GM12801 (cell line): ENCODE measurements around the gene HECW1.

Experiments
- TF ChIP-seq, protein P1 (sequence below): IDR thresholded peaks from one replicate; pipeline ENCODE4 v1.5.1; 2011; ENCODE audit warnings: control low read depth; ENCODE audit not compliant: insufficient read length; ENCODE audit errors: extremely low read depth

HECW1 gene

DNA sequence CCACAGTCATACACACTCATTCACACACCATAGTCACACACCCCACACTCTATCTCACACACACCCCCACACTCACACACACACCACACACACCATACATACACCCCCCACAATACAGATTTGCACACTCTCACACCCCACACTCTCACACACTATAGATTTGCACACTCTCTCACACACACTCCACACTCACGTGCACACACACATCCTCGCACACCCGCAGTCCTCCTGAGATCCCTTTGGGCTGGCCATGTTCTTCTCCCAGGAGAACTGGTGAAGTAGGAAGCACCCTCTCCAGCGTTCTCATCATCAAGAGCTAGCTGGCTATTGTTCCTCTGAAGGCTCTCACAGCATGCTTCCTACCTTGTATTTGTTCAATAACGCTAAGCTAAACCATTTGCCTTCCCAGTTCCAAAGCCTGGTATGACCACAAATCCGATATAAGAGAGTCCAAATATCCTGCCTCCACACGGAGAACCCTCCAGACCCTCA, 86.2 kb downstream of the HECW1 start:
- TF ChIP-seq, protein P1, sequence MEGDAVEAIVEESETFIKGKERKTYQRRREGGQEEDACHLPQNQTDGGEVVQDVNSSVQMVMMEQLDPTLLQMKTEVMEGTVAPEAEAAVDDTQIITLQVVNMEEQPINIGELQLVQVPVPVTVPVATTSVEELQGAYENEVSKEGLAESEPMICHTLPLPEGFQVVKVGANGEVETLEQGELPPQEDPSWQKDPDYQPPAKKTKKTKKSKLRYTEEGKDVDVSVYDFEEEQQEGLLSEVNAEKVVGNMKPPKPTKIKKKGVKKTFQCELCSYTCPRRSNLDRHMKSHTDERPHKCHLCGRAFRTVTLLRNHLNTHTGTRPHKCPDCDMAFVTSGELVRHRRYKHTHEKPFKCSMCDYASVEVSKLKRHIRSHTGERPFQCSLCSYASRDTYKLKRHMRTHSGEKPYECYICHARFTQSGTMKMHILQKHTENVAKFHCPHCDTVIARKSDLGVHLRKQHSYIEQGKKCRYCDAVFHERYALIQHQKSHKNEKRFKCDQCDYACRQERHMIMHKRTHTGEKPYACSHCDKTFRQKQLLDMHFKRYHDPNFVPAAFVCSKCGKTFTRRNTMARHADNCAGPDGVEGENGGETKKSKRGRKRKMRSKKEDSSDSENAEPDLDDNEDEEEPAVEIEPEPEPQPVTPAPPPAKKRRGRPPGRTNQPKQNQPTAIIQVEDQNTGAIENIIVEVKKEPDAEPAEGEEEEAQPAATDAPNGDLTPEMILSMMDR: no peak

DNA sequence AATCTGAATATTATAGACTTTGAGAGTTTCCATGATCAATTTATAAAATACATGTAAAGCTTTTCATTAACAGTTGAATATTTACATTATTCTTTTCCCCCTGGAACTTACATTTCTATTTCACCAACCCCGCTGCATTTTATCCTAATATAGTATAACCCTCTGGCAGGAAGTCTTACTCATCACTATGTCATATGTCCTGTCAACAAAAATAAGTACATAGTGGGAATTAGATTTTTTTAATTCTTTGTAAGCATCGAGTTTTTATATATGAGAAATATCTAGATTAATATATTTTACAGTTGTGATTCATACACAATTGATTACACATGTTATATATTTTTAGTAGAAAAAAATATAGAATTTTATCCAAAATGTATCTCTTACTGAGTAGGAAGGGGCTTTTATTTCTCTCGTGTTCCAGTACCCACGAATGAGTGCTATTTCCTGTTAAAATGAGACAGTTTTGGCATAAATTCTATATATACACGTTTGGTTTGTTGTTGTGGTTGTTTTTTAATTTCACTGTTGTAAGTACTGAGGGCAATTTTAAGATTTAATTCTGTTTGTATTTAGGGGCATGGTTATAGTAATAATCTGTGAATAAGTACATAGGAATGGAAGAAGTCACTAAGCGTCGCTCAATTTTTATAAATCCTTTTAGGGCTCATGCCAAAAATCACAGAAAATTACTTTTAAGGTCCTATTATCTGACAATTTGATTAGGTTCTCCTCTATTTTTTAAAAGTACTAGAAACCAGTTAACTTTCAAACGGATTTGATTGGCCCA, 87.1 kb downstream of the HECW1 start:
- TF ChIP-seq, protein P1: no peak

DNA sequence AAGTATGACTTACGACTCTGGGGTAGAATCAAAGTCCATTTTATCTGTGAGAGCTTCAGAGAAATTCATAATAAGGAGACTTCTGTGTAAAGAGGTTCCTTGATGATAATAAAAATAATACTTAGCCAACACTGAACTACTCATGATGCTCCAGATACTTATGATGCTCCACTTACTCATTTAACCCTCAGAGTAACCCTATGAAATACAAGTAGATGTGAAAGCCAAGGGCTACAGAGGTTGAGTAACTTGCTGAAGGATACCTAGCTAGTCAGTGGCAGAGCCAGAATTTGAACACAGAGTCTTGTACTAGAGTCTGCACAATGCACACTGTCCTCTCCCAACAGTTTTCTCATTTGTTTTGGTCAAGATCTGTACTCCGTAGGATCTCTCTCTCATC, 89.5 kb downstream of the HECW1 start:
- TF ChIP-seq, protein P1: no peak

DNA sequence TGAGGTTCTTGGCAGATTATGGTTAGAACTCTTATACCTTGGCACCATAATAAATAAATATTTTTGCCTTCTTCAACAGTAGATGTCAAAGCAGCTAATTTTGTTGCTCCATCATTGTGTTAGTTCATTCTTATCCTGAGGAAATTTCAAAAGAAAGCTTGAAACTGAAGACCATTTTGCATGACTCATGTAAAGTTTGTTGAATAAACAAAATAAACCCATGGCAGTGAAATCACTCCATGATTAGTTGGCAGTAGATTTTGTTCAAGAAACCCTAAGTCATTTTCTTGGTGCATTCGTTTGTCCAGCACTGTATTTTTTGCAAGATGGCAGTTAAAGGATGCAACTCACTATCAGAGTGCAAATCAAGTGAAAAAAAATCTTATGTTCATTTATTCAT, 91.6 kb downstream of the HECW1 start:
- TF ChIP-seq, protein P1: no peak

DNA sequence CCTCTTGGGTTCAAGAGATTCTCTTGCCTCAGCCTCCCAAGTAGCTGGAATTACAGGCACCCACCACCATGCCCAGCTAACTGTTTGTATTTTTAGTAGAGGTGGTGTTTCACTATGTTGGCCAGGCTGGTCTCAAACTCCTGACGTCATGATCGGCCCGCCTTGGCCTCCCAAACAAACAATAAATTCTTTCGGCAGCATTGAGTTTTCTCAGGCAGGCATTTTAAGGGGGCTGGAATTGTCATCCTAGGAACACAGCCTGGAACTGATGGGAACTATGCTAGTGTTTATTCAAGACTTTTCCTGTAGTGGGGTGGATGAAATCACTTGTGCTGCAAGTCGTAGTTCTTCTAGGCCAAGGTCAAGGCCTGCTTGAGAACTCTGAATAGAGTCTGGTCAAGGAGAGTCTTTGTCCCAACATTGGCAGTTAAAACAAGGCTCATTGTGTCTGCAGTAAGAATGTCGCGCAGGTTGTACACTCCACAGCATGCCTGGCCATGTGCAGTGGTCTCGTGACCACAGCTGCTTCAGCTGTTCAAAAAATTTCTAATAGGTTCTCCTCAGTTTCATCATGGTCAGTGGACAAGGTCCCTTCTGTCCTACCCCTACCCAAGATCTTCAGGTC, 92.8 kb downstream of the HECW1 start:
- TF ChIP-seq, protein P1: no peak

DNA sequence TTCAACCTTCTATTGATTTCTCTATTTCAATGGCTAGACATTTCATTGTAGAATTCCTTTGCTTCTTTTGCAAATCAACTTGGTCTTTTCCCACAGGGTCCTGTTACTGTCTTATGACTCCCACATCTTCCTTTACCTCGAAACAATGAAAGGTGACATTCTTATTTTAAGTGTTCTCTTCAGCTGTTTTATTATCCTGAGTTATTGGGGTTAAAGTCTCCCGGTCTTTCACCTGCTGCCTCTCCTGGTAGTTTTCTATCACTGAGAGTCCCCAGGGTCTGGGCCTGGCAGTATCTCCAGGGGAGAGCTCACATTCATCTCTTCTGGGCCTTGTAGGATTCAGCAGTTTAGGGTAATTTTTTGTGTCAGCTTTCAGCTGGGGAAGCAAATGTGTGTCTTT, 95.8 kb downstream of the HECW1 start:
- TF ChIP-seq, protein P1: no peak

DNA sequence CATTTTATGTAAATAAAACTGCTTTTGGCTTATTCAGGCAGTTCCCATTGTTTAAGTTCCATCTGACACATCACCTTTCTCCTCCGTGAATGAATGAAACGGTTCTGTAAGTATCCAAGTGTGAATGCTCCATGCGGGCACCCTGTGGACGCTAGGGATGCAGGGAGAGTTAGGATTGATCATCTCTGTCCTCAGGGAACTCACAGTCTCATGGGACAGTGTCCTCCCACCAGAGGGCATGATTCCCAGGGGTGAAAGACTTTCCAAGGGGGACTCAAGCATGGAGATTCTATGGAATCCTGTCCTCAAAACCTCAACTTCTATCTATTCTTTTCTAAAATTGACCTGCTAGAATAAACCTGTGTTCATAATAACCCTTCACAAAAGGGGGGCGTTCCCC, 98.8 kb downstream of the HECW1 start:
- TF ChIP-seq, protein P1: no peak
